Ectodermal cell (in vitro differentiated cells): Measurements from ENCODE around the gene HSPA6.
"Not testable (repeated sequence)": the region's sequence is repeated elsewhere in the genome, so short reads cannot be mapped to it uniquely, and the experiment has no call there.

Source experiments
- H3K27ac ChIP-seq: 2 replicates; pipeline ENCODE4 v1.7.0; 2013; ENCODE audit warnings: mild to moderate bottlenecking, low read depth, low read length; ENCODE audit not compliant: insufficient read depth, poor library complexity, severe bottlenecking
- H3K27me3 ChIP-seq: 2 replicates; pipeline ENCODE4 v1.7.0; 2013; ENCODE audit warnings: mild to moderate bottlenecking, low read length; ENCODE audit not compliant: insufficient read depth, control insufficient read depth, poor library complexity, severe bottlenecking
- H3K36me3 ChIP-seq: one replicate; pipeline ENCODE4 v1.7.0; 2013; ENCODE audit warnings: low read length; ENCODE audit not compliant: control insufficient read depth, insufficient read depth
- H3K4me1 ChIP-seq: one replicate; pipeline ENCODE4 v1.7.0; 2013; ENCODE audit warnings: low read length; ENCODE audit not compliant: control insufficient read depth, insufficient read depth
- H3K4me3 ChIP-seq: 2 replicates; pipeline ENCODE4 v1.7.0; 2013; ENCODE audit warnings: low read depth, low read length, control low read depth; ENCODE audit not compliant: insufficient read depth
- H3K9me3 ChIP-seq: 2 replicates; pipeline ENCODE4 v1.7.0; 2013; ENCODE audit warnings: mild to moderate bottlenecking, low read length, moderate library complexity; ENCODE audit not compliant: control insufficient read depth
- WGBS, 2 experiments: methylation state at CpG; one replicate each; pipeline ENCODE4 v1.1.7; 2013; ENCODE audit warnings: missing lambda C conversion rate in 2 of 2; 5-methylcytosine and 5-hydroxymethylcytosine counted together

Gene HSPA6

GRCh38 chr1:161548749-161549406, 24.5 kb downstream of the HSPA6 start:
- H3K4me3 ChIP-seq, H3K4me1 ChIP-seq, H3K36me3 ChIP-seq, H3K27ac ChIP-seq, H3K9me3 ChIP-seq, H3K27me3 ChIP-seq: not testable (repeated sequence)
- 83 to 100% methylated on average over 1 of the region's 2 CpGs for WGBS, 2 experiments

GRCh38 chr1:161549652-161550051, 25.3 kb downstream of the HSPA6 start, which contains the start of gene FCGR3A:
Gene FCGR3A (minus strand): TSS chr1:161549818. CDS start chr1:161549736, 82 bp downstream.
- Histone ChIP-seq H3K4me3 (no peak within 1 kb of the TSS), H3K9me3 (no peaks in the 10 kb centered on the region), H3K4me1 (no peaks in the 10 kb centered on the region), H3K27ac (no peak within 1 kb of the TSS), H3K36me3 (no peaks in the 10 kb centered on the region), H3K27me3 (no peaks in the 10 kb centered on the region)
- 85 to 100% methylated on average over 2 of the region's 2 CpGs for WGBS, 2 experiments

- WGBS, 2 experiments, result 88 to 92% methylated on average over 4 of the region's 5 CpGs
- H3K27ac ChIP-seq, H3K4me3 ChIP-seq, H3K4me1 ChIP-seq, H3K9me3 ChIP-seq, H3K36me3 ChIP-seq, H3K27me3 ChIP-seq: not testable (repeated sequence)
These were observed 26.6 kb downstream of the HSPA6 start for GRCh38 chr1:161550942-161551341.

DNA sequence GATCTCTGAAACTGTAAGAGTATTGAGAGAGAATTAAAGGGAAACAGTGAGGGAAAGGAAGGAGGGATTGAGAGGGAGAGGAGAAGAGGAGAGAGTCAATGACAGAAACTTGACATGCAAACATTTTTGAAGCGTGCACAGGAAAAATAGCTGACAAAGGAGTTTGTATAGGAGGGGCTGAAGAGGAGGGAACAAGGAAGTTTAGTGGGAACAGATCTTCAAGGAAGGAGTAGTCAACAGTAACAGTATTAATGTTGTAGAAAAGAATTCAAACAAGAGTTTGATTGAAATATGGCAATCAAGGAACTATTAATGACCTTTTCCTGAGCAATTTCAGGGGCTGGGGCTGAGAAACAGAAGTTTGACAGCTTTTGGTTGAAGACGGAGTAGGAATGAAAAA, 29.3 kb downstream of the HSPA6 start:
- H3K36me3 ChIP-seq, H3K4me3 ChIP-seq, H3K4me1 ChIP-seq, H3K9me3 ChIP-seq, H3K27me3 ChIP-seq, H3K27ac ChIP-seq: not testable (repeated sequence)
- whole genome bisulfite sequencing, 2 experiments, result 67 to 86% methylated on average over 1 of the region's 2 CpGs

DNA sequence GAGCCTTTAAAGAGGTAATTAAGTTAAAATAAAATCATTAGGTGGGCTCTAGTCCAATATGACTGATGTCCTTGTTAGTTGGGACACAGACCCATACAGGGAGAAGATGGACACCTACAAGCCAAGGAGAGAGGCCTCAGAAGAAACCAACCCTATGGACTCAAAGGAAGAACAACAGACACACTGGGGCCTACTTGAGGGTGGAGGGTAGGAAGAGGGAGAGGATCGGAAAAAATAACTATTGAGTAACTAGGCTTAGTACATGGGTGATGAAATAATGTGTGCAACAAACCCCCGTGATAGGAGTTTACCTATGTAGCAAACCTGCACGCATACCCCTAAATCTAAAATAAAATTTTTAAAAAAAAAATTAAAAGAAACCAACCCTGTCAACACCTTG, 30.0 kb downstream of the HSPA6 start:
- 91 to 100% methylated on average over 1 of the region's 3 CpGs for WGBS, 2 experiments
- not testable (repeated sequence) for H3K36me3 ChIP-seq, H3K27me3 ChIP-seq, H3K4me1 ChIP-seq, H3K4me3 ChIP-seq, H3K27ac ChIP-seq, H3K9me3 ChIP-seq

- H3K27me3 ChIP-seq, H3K4me1 ChIP-seq, H3K4me3 ChIP-seq, H3K36me3 ChIP-seq, H3K9me3 ChIP-seq, H3K27ac ChIP-seq: not testable (repeated sequence)
- WGBS, 2 experiments, result no CpG with 5 or more reads among the region's 1 CpG
These were observed 30.6 kb downstream of the HSPA6 start for GRCh38 chr1:161554815-161555417.

GRCh38 chr1:161556143-161556542, 31.8 kb downstream of the HSPA6 start:
- H3K36me3 ChIP-seq, H3K4me3 ChIP-seq, H3K27me3 ChIP-seq, H3K4me1 ChIP-seq, H3K9me3 ChIP-seq, H3K27ac ChIP-seq: not testable (repeated sequence)
- WGBS, 2 experiments, result 89 to 94% methylated on average over 3 of the region's 3 CpGs

GRCh38 chr1:161556990-161557389, 32.6 kb downstream of the HSPA6 start:
- H3K4me1 ChIP-seq, H3K27ac ChIP-seq, H3K4me3 ChIP-seq, H3K36me3 ChIP-seq, H3K27me3 ChIP-seq, H3K9me3 ChIP-seq: not testable (repeated sequence)
- no CpG with 5 or more reads among the region's 2 CpGs for WGBS, 2 experiments

- not testable (repeated sequence) for H3K36me3 ChIP-seq, H3K4me1 ChIP-seq
- WGBS, 2 experiments, result 44 to 63% methylated on average over 2 of the region's 6 CpGs
These were observed 33.4 kb downstream of the HSPA6 start for GRCh38 chr1:161557506-161558450.

DNA sequence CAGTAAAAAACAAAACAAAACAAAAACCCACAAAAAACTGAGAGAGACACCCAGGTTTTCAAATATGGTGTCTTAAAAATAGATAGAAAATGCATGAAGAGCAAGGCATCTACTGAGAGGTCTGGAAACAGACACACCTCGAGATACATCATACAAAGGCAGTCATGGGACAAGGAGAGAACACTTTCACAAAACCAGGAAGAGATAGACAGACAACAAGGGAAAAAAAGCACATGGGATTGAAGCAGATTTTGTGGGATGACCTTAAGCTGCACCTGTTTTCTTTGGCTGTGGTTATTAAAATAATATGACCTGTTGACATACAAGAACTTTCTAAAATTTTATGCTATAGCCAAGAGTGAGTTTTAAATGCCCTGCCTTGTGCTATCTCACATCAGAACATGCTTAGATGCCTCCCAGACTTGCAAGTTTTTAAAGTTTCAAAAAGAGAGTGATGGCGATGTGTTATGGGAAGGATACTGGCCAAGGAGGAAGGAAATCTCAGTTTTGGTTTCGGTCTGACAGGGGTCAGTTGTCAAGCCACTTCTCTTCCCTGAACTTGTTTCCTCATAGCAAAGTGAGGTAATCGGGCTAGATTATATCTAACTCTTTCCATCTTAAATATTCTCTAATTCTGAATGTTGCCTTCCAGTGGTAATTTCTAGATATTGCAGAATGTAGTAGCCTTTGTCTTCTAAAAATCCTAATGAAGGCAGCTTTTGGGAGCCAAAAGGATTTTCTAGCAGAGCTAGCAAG, 36.8 kb downstream of the HSPA6 start:
- not testable (repeated sequence) for H3K4me1 ChIP-seq, H3K27me3 ChIP-seq, H3K36me3 ChIP-seq, H3K9me3 ChIP-seq, H3K27ac ChIP-seq, H3K4me3 ChIP-seq
- WGBS, 2 experiments, result 95 to 96% methylated on average over 2 to 4 of the region's 4 CpGs

More at GRCh38 chr1:161557506-161558450, 33.4 kb downstream of the HSPA6 start:
- not testable (repeated sequence) for H3K27me3 ChIP-seq, H3K27ac ChIP-seq, H3K4me3 ChIP-seq, H3K9me3 ChIP-seq
